PC-3 (cell line): ENCODE measurements around the gene TEX29. TPM values are rescaled to one million over a fixed set of nuclear protein-coding genes. Genes with fewer than 3 reads are reported as not detected.

Source experiments
- ATAC-seq: fragments of 200-7000 bp; cut with Tn5 transposase; 2 replicates; pipeline ENCODE4 v1.9.1; 2020; ENCODE audit warnings: mild to moderate bottlenecking, moderate library complexity
- BruUV-seq: library from RNA; stranded (reverse); fragments of 400-500 nt; replicated peaks from 2 replicates; lab custom pipeline; 2021; lab: Mats Ljungman, UMichigan
- CTCF ChIA-PET: fragments of 300-600 bp; sonication (Branson Sonifier 250); formaldehyde crosslinking; loops from one replicate; lab custom pipeline; 2022; ENCODE audit warnings: antibody characterized with exemption; lab: Charles Lee
- POLR2A ChIA-PET: fragments of 300-600 bp; sonication (Branson Sonifier 250); formaldehyde crosslinking; loops from one replicate; lab custom pipeline; 2022; ENCODE audit warnings: antibody characterized with exemption; ENCODE audit not compliant: unreplicated experiment; lab: Charles Lee
- DNase-seq: peaks from one replicate; pipeline ENCODE4 v3.0.0-alpha.2; 2015
- H2AFZ ChIP-seq: fragments of 300-600 bp; sonication (generic); 2 replicates; pipeline ENCODE4 v1.6.0; 2016; ENCODE audit warnings: antibody characterized with exemption, low read length
- H3F3A ChIP-seq: fragments of 300-600 bp; sonication (generic); one replicate; pipeline ENCODE4 v1.6.0; 2017; ENCODE audit warnings: antibody characterized with exemption, low read length, control low read depth, mild to moderate bottlenecking; ENCODE audit not compliant: unreplicated experiment
- H3K27ac ChIP-seq: fragments of 300-600 bp; sonication (generic); 2 replicates; pipeline ENCODE4 v1.5.1; 2016; ENCODE audit warnings: mild to moderate bottlenecking, low read length
- H3K27me3 ChIP-seq: fragments of 300-600 bp; sonication (generic); 2 replicates; pipeline ENCODE4 v1.6.1; 2016; ENCODE audit warnings: low read length, mixed read lengths
- H3K36me3 ChIP-seq: fragments of 300-600 bp; sonication (generic); 2 replicates; pipeline ENCODE4 v1.6.1; 2016; ENCODE audit warnings: low read depth, mixed run types, low read length, mixed read lengths
- H3K4me1 ChIP-seq: fragments of 300-600 bp; sonication (generic); 2 replicates; pipeline ENCODE4 v1.5.1; 2016; ENCODE audit warnings: low read length; ENCODE audit not compliant: insufficient read depth
- H3K4me2 ChIP-seq: fragments of 300-600 bp; sonication (generic); 2 replicates; pipeline ENCODE4 v1.6.0; 2016; ENCODE audit warnings: low read length
- H3K4me3 ChIP-seq: fragments of 300-600 bp; sonication (generic); 2 replicates; pipeline ENCODE4 v1.5.1; 2016; ENCODE audit warnings: mild to moderate bottlenecking, low read length, mixed read lengths
- H3K79me2 ChIP-seq: fragments of 300-600 bp; sonication (generic); 2 replicates; pipeline ENCODE4 v1.6.1; 2017; ENCODE audit warnings: low read length, mixed read lengths
- H3K9ac ChIP-seq: fragments of 300-600 bp; sonication (generic); 2 replicates; pipeline ENCODE4 v1.6.0; 2016; ENCODE audit warnings: mild to moderate bottlenecking, low read length
- H3K9me2 ChIP-seq: fragments of 300-600 bp; sonication (generic); replicated peaks from 2 replicates; pipeline ENCODE4 v1.6.1; 2016; ENCODE audit warnings: mixed run types, low read length, mixed read lengths
- H3K9me3 ChIP-seq: fragments of 300-600 bp; sonication (generic); 2 replicates; pipeline ENCODE4 v1.6.1; 2016; ENCODE audit warnings: low read length, mixed read lengths
- H4K20me1 ChIP-seq: fragments of 300-600 bp; sonication (generic); 2 replicates; pipeline ENCODE4 v1.6.1; 2016; ENCODE audit warnings: low read length, mixed read lengths
- EZH2 ChIP-seq: fragments of 300-600 bp; sonication (generic); IDR thresholded peaks from one replicate; pipeline ENCODE4 v1.6.1; 2017; ENCODE audit warnings: antibody characterized with exemption, mild to moderate bottlenecking, low read length; ENCODE audit not compliant: unreplicated experiment
- EZH2phosphoT487 ChIP-seq: fragments of 300-600 bp; sonication (generic); IDR thresholded peaks from 2 replicates; pipeline ENCODE4 v1.6.1; 2018; ENCODE audit warnings: mild to moderate bottlenecking, antibody characterized with exemption, low read length, borderline replicate concordance
- intact Hi-C: fragments of 100-400 bp; cut with micrococcal nuclease; formaldehyde crosslinking; loops from 2 replicates; pipeline ENCODE4 v1.9.0; 2023
- total RNA-seq: library from RNA; depleted of rRNA; stranded (reverse); fragments of >200 nt; gene quantifications from 2 replicates; pipeline ENCODE4 v1.2.3, GENCODE V29; 2014
- TF ChIP-seq, protein P1 (sequence below): fragments of 300-600 bp; sonication (generic); conservative IDR thresholded peaks from 2 replicates; pipeline ENCODE4 v1.5.1; 2017; ENCODE audit warnings: antibody characterized with exemption, low read depth, mild to moderate bottlenecking, low read length

TEX29 gene
- total RNA-seq, 1 experiment from 2014 or later: not detected

- intact Hi-C loops: no loop called here
- no TSS peak for BruUV-seq
These were observed 5.6 kb upstream of the TEX29 start for GRCh38 chr13:111314852-111315251.

DNA sequence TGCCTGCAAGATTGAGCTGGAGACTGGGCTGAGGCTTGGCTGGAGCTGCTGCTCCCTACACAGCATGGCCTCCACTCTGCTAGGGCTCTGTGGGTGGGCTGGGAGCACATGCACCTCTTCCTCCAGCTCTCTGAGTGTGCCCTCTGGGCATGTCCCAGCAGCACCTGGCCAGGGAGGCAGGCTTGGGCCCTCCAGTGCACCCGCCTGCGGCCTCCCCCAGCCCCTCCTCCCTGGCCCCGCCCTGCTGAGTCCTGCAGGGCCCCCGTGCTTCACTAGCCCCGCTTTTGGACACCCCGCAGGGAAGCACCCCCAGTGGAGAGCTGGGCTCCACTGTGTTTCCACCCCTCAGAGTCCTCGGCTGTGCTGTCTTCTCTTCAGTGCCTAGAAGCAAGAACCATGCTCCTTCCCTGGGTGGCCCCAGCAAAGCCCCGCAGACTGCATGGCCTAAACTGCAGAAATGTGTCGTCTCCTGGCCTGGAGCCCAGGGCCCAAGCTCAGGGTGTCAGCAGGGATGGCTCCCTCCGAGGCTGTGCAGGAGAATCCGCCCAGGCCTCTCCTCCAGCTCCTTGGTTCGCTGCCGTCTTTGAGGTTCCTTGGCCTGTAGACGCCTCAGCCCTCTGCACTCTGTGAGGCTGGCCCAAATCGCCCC lies 5.0 kb upstream of the TEX29 start:
- no peaks in the 10 kb centered on the region for H4K20me1 ChIP-seq
- no peaks in the 10 kb centered on the region for H3K9me2 ChIP-seq
- H3K9me3 ChIP-seq: no peaks in the 10 kb centered on the region
- no peaks in the 10 kb centered on the region for H3F3A ChIP-seq
- H3K4me3 ChIP-seq: no peak overlapping the region
- H3K27ac ChIP-seq: no peak overlapping the region
- TF ChIP-seq EZH2phosphoT487 (no peak), EZH2 (no peak)
- TF ChIP-seq, protein P1, sequence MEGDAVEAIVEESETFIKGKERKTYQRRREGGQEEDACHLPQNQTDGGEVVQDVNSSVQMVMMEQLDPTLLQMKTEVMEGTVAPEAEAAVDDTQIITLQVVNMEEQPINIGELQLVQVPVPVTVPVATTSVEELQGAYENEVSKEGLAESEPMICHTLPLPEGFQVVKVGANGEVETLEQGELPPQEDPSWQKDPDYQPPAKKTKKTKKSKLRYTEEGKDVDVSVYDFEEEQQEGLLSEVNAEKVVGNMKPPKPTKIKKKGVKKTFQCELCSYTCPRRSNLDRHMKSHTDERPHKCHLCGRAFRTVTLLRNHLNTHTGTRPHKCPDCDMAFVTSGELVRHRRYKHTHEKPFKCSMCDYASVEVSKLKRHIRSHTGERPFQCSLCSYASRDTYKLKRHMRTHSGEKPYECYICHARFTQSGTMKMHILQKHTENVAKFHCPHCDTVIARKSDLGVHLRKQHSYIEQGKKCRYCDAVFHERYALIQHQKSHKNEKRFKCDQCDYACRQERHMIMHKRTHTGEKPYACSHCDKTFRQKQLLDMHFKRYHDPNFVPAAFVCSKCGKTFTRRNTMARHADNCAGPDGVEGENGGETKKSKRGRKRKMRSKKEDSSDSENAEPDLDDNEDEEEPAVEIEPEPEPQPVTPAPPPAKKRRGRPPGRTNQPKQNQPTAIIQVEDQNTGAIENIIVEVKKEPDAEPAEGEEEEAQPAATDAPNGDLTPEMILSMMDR: no peak
- DNase-seq (no peak), ATAC-seq (no peak)
- H3K36me3 ChIP-seq: no peaks in the 10 kb centered on the region
- H2AFZ ChIP-seq: no peak overlapping the region
- CTCF ChIA-PET: no interaction called here
- BruUV-seq: no TSS peak
- intact Hi-C loops: no loop called here
- H3K4me2 ChIP-seq: no peak overlapping the region
- no peaks in the 10 kb centered on the region for H3K27me3 ChIP-seq
- no peaks in the 10 kb centered on the region for H3K4me1 ChIP-seq
- POLR2A ChIA-PET: interaction anchor here (0.6 kb wide), 1 partner anchor 267 kb away, joined by 4 read pairs; no protein-coding TSS in a partner anchor
- no peak overlapping the region for H3K9ac ChIP-seq
- H3K79me2 ChIP-seq: no peaks in the 10 kb centered on the region

More at GRCh38 chr13:111314852-111315251, 5.6 kb upstream of the TEX29 start:
- no peak for ATAC-seq
- Histone ChIP-seq H3K27me3 (no peaks in the 10 kb centered on the region), H3K9ac (no peak overlapping the region), H3K9me3 (no peaks in the 10 kb centered on the region), H3K4me3 (no peak overlapping the region), H3K79me2 (no peaks in the 10 kb centered on the region), H3K27ac (no peak overlapping the region), H2AFZ (no peak overlapping the region), H3F3A (no peaks in the 10 kb centered on the region), H3K36me3 (no peaks in the 10 kb centered on the region), H3K4me2 (no peak overlapping the region), H4K20me1 (no peaks in the 10 kb centered on the region), H3K9me2 (no peaks in the 10 kb centered on the region), H3K4me1 (no peaks in the 10 kb centered on the region)
- CTCF ChIA-PET: no interaction called here
- no peak for DNase-seq
- TF ChIP-seq EZH2: no peak
- TF ChIP-seq, protein P1: no peak
- POLR2A ChIA-PET: no interaction called here

GRCh38 chr13:111316161-111316730 lies 4.2 kb upstream of the TEX29 start:
- DNase-seq: no peak
- Histone ChIP-seq H3K27me3 (no peaks in the 10 kb centered on the region), H3K9me2 (no peaks in the 10 kb centered on the region), H3K4me1 (no peaks in the 10 kb centered on the region), H4K20me1 (no peaks in the 10 kb centered on the region), H3K4me3 (no peak overlapping the region), H3K27ac (no peak overlapping the region), H3K9me3 (no peaks in the 10 kb centered on the region), H3K4me2 (no peak overlapping the region), H3F3A (no peaks in the 10 kb centered on the region), H3K36me3 (no peaks in the 10 kb centered on the region), H3K9ac (no peak overlapping the region), H3K79me2 (no peaks in the 10 kb centered on the region), H2AFZ (no peak overlapping the region)
- intact Hi-C loops: no loop called here
- POLR2A ChIA-PET: interaction anchor here (0.6 kb wide), 1 partner anchor 268 kb away, joined by 4 read pairs; no protein-coding TSS in a partner anchor
- ATAC-seq: no peak
- CTCF ChIA-PET: no interaction called here
- TF ChIP-seq EZH2 (no peak), EZH2phosphoT487 (no peak)
- TF ChIP-seq, protein P1: no peak
- no TSS peak for BruUV-seq
